NCI-H1694 treated with DMSO at 0.1 percent for 48 hours (cell line): ENCODE measurements around the gene ACOT13.
A peak's percentile ranks its signal among the peaks of the same experiment; 100 is the strongest.
"Not testable (repeated sequence)": the region's sequence is repeated elsewhere in the genome, so short reads cannot be mapped to it uniquely, and the experiment has no call there.

ENCODE experiments used
- DNase-seq: peaks from one replicate; lab custom pipeline; 2025; lab: John Stamatoyannopoulos, UW

The ACOT13 gene

DNA sequence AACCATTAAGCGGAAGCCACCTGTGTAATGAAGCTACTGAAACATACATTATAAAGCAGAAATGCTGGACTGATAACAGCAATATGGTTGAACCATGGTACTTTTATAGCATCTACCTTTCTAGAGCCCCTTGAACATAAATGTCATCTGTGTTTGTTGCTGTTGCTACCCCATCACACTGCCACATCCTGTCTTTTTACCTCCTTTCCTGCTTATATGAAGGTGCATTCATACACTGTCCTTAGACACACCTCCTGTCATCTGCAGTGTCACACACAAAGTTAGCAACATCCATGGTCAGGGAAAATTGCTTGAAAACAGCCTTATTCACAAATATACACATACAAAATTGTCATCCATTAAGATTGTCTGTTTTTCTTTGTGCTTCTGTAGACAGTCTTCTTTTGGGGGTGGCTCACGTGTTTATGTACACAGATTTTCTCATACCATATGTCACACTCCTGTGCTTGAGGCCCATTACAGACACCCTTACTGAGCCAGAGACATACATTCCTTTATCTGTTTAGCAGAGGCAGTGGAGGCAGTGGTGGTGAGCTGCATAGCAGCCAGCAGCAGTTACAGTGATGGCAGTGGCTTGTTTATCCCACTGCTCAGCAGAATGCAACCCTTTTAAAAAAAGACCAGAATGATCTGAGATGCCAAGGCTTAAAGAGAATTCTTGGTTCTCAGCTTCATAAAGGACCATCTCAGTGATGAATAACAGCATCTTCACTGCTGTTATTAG lies 26.1 kb downstream of the ACOT13 start:
- no peak for DNase-seq

DNA sequence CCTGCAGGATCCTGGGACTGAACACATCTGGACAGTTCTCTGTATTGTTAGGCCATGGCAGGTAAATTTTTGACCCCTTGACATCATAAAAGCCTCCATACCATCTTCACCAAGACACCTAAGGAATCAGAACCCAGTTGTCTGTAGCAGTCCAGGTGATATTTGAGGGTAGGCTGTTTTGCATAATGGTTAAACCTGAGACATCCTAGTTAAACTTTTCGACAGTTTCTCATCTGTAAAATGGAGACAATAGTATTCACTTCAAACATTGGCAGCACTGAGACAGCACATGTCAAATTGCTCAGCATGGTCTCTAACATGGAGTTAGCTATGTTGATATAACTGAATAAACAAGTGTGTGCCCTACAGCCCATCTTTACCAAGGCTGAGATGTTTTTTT lies 27.3 kb downstream of the ACOT13 start:
- no peak for DNase-seq

DNA sequence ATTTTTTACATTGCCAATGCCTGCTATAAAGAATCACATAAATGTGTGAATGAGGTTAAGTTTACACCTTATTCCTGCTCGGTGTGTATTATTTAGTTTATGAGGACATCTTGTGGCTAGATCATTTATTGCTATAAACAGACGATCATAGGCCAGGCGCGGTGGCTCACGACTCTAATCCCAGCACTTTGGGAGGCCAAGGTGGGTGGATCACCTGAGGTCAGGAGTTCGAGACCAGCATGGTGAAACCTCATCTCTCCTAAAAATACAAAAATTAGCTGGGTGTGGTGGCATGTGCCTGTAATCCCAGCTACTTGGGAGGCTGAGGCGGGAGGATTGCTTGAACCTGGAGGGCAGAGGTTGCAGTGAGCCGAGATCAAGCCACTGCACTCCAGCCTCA lies 28.8 kb downstream of the ACOT13 start:
- DNase-seq = peak; percentile 47

DNA sequence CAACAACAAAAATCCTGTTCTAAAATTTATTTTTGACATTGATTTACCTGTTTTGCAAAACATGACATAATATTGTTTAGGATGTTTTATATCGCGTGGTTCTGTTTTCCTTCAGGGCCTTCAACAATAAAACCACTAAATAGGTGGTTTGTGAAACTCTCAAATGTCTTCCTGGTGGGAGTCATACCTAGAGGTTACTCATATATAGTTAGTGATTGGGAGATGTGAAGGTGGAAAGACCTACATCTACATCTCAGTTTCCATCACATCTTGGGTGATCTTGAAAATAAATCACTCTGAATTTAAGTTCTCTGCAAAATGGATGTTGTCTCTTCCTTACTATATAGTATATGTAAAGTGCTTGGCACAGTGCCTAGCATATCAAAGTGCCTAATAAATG lies 29.2 kb downstream of the ACOT13 start:
- no peak for DNase-seq

DNA sequence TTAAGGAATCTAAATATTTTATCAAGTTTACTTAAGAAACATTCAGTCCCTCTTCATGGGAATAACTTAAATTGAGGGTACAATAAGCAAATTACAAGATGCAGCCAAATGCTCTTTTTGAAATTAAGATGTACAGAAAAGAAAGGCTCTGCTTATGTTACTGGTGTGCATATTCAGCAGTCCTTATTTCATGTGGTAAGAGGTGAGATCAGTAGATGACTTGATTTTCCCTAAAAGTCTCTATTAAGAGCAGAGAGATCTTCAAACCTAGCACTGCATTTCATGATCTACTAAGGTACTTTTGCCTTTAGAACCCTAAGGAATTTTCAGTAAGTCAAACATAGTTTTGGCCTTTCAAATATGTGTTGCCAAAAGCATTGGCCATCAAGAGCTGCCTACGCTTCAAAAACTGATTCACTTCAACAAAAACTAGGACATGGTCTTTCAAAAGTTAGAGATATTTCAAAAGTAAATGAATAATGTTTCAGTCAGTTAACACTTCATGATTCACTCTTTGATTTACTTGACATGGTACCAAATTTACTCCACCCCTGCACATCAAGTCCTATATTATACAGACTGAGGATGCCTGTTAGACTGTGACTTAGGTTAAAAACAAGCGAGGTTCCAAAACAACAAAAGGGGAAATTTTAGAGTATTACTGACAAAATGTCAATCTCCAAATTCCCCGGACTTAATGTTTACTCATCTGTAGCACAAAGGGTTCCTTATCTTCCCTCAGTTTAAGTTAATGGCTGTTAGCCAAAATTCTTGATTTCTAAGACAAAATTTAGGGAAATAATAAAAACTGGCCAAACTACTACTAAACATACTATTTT lies 32.9 kb downstream of the ACOT13 start:
- DNase-seq = no peak

DNA sequence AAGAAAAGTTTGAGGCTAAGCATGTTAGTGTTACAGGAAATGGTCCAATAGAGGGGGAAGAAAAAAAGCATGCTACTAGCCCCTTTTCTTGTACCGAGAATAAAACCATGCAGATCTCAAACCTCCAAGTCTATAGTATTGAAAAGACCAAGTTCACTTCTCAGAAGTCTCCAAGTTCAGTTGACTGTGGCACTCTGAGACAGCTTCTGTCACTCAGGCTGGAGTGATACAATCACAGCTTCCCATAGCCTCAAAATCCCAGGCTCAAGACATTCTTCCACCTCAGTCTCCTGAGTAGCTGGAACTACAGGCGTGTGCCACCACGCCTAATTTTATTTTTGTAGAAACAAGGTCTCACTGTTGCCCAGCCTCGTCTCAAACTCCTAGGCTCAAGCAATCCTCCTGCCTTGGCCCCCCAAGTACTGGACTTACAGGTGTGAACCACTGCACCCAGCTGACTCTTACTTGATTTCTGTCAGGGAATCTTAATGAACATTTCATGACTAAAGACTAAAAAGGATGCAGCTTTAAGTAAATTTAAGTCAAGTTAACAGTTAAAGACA lies 35.9 kb downstream of the ACOT13 start:
- DNase-seq = no peak

DNA sequence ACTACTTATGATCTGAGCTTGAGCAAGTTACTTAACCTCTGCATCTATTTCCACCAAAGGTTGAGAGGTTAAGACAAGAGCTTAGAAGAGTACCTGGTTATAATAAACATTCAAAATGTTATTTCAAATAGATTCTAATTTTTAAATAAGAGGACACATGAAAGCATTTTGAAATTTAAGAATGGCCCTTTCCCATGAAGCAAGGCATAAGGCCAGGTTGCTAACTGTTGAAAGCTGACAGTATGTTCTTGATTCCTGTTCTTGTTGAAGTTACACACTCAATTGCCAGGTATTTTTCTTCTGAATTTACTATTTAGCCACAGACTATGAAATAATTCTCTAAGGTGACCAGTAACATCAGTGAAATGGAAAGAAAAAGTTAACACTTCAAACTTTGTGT lies 37.6 kb downstream of the ACOT13 start:
- DNase-seq = no peak

DNA sequence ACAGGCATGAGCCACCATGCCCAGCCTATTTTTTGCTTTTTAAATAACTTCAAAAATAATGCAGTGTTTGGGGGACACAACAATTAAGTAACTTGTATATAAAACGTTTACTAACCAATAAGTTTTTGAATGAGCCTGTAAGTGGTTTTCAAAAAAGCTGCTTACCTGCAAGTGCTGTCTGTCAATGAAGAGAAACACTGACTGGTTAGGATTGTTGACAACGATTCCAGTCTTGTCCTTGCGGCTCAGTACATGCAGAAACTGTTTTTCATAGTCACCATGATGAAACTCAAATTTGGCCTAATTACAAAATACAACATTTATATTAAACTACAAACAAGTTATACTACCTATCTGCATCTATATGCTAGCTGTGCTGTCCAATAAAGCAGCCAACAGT lies 41.7 kb downstream of the ACOT13 start:
- no peak for DNase-seq

DNA sequence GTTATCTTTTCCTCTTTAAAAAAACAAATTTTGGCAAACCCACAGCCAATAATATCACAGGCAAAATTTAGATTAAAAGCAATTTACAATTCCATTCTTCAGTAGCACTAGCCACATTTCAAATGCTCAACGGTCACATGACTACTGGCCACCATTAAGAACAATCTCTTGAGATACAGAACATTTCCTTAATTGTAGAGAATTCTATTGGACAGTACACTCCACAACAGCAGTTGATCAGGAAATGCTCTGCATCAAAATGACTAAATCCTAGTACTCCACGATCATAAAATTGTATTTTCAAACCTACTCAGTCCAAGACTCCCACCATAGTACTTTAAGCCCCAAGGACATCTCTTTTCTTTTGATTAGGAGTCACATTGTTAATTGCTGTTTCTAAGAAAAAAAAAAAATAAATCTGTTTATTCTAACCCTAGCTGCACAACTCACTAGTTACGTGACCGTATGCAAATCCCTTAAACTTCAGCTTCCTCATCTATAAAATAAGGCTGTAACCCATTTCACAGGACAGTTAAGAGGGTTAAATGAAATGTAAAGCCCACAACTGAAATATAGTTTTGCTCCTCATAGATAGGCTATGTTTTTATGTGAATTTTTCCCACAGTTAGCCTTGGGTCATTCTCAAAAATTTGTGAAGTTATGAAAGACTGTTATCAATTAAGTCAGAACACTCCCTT lies 42.3 kb downstream of the ACOT13 start:
- no peak for DNase-seq

DNA sequence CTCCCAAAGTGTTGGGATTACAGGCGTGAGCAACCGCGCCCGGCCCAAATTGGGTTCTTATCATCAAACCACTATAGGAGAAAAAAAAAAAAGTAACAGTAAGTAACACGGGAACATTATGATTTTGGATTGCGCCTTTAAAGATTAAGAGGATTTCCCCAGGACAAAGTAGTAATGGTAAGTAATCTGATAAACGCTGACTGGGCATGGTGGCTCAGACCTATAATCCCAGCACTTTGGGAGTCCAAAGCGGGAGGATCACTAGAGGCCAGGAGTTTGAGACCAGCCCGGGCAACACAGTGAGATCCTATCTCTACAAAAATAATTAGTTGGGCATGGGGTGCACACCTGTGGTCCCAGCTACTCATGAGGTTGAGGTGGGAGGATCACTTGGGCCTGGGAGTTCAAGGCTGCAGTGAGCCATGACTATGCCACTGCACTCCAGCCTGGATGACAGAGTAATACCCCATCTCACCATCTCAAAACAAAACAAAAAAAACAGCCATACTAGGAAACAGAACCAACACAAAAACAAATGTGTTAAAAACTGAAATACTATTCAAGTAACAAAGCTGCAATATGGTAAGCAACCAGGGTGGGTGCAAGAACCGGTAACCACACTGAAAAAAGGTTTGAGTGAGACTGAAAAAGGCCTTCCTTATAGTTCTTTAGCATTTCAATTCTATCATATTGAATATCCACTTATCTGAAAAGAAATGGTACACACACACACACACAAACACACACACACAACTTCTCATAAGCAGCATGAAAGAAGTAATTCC lies 43.8 kb downstream of the ACOT13 start:
- no peak for DNase-seq

DNA sequence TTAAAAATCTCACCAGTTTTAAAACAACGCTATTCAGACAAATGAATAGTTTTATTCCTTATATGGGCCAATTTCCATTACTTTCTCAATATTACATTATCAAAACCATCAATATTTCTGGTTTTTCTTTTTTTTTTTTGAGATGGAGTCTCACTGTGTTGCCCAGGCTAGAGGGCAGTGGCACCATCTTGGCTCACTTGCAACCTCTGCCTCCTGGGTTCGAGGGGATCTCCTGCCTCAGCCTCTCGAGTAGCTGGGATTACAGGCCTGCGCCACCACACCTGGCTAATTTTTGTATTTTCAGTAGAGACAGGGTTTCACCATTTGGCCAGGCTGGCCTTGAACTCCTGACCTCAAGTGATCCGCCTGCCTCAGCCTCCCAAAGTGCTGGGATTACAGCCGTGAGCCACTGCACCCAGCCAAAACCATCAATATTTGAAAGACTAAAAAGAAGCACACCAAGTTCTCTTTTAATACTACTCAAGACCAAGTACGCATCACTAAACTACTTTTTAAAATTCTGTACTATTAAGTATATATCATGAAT lies 49.8 kb downstream of the ACOT13 start:
- DNase-seq = not testable (repeated sequence)

DNA sequence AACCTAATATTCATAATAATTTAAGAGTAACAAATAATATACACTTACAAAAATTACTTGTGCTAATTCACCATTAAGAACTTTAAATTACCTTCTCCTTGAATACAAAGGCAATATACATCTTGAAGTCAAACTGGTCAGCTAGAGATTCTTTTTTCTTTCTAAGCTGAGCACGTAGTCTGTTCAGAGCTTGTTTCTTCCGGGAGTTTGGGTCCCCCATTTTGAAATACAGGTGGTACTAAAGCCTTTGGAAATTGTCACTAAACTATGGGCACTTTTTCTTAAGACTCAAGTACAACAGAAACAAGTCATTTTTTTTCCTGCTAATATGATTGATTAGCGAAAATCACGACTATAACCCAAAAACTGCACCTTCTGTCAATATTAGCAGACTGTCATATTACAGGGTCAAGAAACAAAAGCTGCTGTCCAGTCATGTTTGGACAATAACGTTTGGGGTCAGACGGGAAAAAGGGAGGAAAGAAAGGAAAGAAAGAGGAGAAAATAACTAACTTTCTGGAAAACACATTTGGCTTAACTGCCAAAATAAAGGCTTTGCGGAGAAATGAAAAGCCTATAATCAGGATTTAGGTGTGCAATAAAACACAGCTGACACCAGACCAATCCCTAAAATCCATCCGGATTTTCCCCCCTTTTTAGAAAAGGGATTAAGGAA lies 51.7 kb downstream of the ACOT13 start:
- DNase-seq = no peak

DNA sequence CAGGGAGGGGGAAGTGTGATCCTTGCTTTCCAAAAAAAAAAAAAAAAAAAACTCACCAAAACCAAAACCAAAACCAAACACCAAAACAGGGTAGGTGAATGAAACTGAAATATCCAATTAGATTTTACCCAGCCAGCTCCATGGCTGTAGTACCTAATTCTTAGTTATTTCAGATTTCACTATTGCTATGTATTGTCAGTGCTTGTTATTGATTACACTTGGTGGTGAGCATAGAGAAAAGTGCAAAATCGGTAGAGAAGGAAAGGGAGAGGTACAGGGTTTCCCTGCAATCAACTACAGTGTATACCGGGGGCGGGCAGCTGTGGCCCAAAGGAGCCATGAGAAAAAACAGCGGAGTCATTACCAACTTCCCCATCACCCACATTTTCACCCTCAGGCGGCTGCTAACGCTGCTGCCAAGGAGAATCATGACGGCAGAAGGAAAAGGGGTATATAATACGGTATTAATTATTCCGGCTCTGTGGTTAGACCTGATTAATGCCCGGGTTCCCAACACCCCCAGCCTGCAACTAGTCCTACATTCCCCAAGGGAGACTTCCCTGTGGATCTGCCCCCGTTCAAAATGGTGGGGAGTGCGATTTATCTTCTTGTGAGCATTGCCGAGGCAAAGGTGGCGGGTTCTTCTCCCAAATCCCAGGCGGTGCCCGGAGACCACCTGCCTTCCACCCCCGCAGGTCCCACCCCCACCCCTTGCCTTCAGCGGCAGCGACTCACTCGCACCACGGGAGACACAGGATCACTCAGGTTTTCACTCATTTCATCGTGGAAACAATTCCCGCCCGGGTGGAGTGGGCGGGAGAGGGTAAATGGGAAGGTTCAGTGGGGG lies 52.5 kb downstream of the ACOT13 start, which contains the start of gene C6orf62:
Gene C6orf62, minus strand, starts transcription at position 30 of the 847 bp plus-strand sequence. CDS start 486 bp downstream, outside the sequence.
- peak; percentile 6 for DNase-seq

DNA sequence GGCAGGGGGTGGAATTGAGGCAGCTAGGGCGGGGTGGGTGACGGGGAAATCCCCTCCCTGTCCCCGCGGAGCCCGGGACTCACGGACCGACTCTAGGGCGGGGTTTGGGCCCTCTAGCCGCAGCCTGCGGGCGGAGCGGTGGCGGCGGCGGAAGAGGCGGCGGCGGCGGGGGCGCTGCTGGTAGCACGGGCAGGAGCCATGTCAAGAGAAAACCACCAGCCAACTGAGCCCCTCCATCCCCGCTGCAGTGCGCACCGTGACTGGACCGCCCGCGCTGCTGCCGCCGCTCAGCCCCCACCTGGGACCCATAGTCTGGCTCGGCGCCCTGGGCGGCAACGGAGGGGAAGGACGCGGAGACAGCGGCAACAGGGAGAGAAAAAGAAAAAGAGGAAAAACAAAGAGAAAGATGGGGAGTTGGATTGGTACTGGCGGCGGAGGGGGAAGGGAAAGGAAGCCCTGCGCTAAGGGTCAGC lies 53.3 kb downstream of the ACOT13 start:
- no peak for DNase-seq

DNA sequence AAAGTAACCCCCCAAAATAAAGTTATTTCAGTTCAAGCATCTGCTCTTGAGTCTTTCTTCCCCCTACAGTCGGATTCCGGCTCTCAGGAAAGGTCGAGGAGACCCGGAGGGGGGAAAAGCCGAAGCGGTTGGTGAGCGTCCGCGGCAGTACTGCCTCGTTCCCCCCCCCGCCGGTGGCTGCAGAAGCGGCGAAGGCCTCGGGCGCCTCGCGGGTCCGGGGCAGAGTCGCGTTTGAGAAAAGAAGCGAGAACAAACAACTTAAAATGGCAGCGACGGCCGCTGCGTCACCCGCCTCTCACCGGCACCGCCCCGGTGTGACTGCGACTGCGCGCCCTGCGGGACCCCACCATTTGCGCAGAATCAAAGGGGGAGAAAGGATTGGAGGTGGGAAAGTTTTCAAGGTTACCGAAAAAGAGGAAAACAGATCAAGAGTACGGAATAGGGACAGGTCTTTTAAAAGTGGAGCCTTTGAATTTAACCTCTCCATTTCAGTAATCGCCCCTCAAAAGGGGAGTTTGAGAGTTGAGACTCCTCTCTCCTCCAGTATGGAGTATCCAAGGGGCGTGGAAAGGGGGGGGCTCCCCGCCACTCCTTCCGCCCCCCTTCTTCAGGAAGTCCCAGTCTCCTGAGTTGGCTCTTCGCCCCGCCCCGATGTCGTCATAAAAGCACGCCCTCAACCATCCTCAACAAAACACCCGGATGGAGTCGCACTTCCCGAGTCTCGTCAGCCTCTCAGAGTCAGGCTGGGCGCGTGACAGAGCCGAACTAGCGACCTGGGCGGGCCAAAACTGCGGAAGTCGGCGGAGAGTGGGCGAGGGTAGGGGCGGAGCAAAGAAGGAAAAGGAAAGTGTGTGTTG lies 54.0 kb downstream of the ACOT13 start:
- DNase-seq = peak; percentile 97

DNA sequence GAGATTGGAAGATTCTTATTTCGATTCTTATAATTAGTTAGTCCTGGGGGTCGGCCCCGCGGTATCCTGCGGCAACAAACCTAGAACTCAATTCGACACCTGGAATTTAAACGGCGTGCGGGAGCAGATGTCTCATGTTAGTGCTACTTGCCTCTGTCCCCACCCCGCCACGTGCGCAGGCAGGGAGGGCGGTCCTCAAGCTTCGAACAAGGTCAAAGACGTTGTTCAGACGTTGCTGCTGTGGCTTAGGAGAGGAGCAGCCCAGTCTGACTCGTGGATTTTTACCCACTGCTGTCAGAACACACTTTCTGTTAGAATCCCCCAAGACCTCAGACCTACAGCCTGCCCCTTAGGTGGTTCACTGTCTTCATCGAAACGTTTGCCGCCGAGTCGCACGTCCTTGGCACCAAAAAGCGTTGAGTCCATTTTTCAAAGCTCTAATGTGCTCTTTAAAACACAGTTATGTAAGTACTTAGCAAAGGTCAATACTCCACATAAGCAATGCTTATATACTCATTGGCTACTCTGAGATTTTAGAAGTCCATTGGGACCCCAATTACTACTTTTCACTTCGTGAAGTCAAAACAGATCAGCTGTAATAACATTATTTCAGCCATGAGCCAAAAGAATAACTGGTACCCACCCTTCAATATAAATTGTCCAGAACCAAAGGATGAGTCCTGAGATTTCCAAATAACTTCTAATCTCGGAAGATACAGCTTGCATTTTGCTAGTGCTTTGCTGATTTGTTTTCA lies 54.8 kb downstream of the ACOT13 start:
- DNase-seq = no peak

DNA sequence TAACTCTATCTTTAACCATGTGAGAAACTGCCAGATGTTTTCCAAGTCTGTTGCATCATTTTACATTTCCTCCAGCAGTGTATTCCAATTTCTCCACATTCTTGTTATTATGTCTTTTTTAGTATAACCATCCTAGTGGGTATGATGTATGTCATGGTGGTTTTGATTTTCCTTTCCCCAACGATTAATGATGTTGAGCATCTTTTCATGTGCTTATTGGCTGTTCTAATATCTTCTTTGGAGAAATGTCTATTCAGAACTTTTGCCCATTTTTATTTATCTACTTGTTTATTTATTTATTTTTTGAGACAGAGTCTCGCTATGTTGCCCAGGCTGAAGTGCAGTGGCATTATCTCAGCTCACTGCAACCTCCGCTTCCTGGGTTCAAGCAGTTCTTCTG lies 56.4 kb downstream of the ACOT13 start:
- no peak for DNase-seq

DNA sequence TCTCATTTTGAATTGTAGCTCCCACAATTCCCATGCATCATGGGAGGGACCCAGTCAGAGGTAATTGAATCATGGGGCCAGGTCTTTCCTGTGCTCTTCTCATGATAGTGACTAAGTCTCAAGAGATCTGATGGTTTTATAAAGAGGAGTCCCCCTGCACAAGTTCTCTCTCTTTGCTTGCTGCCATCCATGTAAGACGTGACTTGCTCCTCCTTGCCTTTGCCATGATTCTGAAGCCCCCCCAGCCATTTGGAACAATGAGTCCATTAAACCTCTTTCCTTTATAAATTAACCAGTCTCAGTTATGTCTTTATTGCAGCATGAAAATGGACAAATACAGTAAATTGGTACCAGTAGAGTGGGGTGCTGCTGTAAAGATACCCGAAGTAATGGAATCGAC lies 63.8 kb downstream of the ACOT13 start:
- DNase-seq = not testable (repeated sequence)
